Heart left ventricle (tissue), 13 donors: ENCODE measurements around the gene SORL1.

Experiments
- CTCF ChIP-seq, 12 donors: fragments of 200-600 bp; sonication (generic) in 4 of 12; IDR thresholded peaks; one replicate each; pipeline versions ENCODE4 v1.5.0 to v1.8.0; 2018 to 2022; ENCODE audit warnings: antibody characterized with exemption in 12 of 12, mild to moderate bottlenecking in 5 of 12
- POLR2A ChIP-seq, 2 donors: fragments of 450-650 bp; IDR thresholded peaks; one replicate each; pipeline ENCODE4 v1.6.1; 2017; ENCODE audit warnings: antibody characterized with exemption in 2 of 2, mild to moderate bottlenecking in 2 of 2, moderate library complexity in 2 of 2
- donor health status: ischemic (EF 13 %, LVEDD 7.1; RV severe dilation, severe dysfunction).
- donor health status: DM: no; HTN: yes; CAD: no.
- donor health status: DM: no; HTN: no; CAD: no.
- donor health status: ischemic (EF 25% LVEDD 6.9; RV normal size, moderate dysfunction).
- donor health status: ischemic (EF 25% LVEDD 5.7; RV mildly dilated, moderate dysfunction).
- donor health status: ischemic (EF 35%, LVEDD 5.7; RV mildly dilated, moderate dysfunction).
- donor health status: nonischemic (EF 11% LVEDD 7.7; RV severe dilation, severe dysfunction).
- donor health status: DM: yes; HTN: yes; CAD: no.
- donor health status: PGD.
- donor health status: ischemic (EF 29% LVEDD 5.4; RV normal size, mild dysfunction).
- donor health status: nonischemic (EF 23%, LVEDD 6.1; RV moderate dilation, normal function).

DNA sequence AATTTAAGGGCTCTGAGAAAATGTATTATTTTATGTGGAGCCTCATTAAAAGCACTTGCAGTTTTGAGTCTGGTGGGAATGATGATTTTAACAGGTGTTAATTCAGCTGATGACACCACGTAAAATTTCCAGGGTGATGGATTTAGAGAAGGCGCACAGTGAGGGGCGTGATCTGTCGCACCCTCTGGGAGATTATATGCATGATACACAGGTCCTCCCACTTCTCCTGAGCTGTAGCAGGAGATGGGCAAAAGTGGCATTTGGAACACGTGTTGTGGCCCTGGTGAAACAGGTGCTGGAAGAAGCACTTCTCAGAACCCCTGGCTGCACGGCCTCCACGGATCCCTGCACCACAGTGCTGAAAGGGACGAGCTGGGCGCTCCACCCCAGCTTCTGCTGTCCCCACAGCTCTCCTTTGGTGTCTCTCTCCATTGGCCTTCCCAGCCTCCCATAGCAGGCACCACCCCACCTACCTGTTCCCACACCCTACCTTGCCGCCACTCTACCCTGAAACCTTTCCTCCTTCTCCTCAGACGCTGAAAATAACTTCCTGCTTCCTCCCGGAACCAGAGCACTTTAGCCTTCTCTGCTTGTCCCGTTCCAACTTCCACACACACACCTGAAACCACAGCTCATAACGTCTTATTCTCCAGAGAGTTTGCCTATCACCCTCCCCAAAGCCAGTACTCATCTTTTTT lies 6.9 kb upstream of the SORL1 start:
- TF ChIP-seq CTCF (IDR thresholded peaks at IDR 0.05) (no peak), POLR2A (IDR thresholded peaks at IDR 0.05) (no peak)
